Measurements from ENCODE around the gene CUL4A.

CUL4A gene

DNA sequence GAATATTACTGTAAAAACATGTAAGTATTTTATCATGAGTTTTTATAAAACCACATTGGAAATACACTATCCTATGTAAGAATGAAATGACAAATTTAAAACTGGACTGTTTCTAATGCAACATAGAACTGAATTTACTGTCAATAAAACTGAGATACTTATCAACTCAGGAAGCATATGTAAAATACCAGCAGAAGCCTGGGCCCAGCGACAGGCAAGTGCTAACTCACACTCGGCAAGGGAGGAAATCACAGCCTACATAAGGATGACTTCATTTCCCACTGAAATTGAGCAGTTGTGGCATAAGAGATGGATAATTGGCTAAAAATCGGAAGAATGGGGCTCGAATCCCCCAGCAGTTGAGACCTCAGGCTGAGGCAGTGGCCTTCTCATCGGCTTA is 38.9 kb upstream of the CUL4A start:
- no peak for TF ChIP-seq EZH2phosphoT487 (IDR thresholded peaks at IDR 0.05; ENCODE audit: low read depth)
- TF ChIP-seq, protein P1, sequence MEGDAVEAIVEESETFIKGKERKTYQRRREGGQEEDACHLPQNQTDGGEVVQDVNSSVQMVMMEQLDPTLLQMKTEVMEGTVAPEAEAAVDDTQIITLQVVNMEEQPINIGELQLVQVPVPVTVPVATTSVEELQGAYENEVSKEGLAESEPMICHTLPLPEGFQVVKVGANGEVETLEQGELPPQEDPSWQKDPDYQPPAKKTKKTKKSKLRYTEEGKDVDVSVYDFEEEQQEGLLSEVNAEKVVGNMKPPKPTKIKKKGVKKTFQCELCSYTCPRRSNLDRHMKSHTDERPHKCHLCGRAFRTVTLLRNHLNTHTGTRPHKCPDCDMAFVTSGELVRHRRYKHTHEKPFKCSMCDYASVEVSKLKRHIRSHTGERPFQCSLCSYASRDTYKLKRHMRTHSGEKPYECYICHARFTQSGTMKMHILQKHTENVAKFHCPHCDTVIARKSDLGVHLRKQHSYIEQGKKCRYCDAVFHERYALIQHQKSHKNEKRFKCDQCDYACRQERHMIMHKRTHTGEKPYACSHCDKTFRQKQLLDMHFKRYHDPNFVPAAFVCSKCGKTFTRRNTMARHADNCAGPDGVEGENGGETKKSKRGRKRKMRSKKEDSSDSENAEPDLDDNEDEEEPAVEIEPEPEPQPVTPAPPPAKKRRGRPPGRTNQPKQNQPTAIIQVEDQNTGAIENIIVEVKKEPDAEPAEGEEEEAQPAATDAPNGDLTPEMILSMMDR (IDR thresholded peaks at IDR 0.05; ENCODE audit: low read depth, low read length), result no peak
- Histone ChIP-seq H3K4me3 (ENCODE audit: low read length) (no peak overlapping the region), H3K9me3 (ENCODE audit: insufficient read depth, low read length) (no peaks in the 10 kb centered on the region), H4K20me1 (ENCODE audit: insufficient read depth, low read length) (no peaks in the 10 kb centered on the region; the same call in 1 of the 2 replicates), H3K9ac (ENCODE audit: low read length) (no peak overlapping the region), H3K27me3 (ENCODE audit: low read depth, low read length) (no peaks in the 10 kb centered on the region), H3K36me3 (replicated peaks; ENCODE audit: low read depth, low read length) (peaks cover 47% of the 10 kb centered on the region), H2AFZ (ENCODE audit: low read depth, low read length) (no peak overlapping the region), H3K27ac (ENCODE audit: low read length) (no peak overlapping the region), H3K4me1 (ENCODE audit: low read length) (no peaks in the 10 kb centered on the region), H3K4me2 (ENCODE audit: low read length) (no peak overlapping the region), H3K79me2 (ENCODE audit: low read length) (no peaks in the 10 kb centered on the region)

GRCh38 chr13:113171250-113172125 is 37.9 kb upstream of the CUL4A start:
- Histone ChIP-seq H2AFZ (ENCODE audit: low read depth, low read length) (no peak overlapping the region), H3K27ac (ENCODE audit: low read length) (no peak overlapping the region), H3K9ac (ENCODE audit: low read length) (no peak overlapping the region), H3K9me3 (ENCODE audit: insufficient read depth, low read length) (no peaks in the 10 kb centered on the region), H3K36me3 (replicated peaks; ENCODE audit: low read depth, low read length) (peaks cover 56% of the 10 kb centered on the region), H3K79me2 (ENCODE audit: low read length) (no peaks in the 10 kb centered on the region), H4K20me1 (ENCODE audit: insufficient read depth, low read length) (no peaks in the 10 kb centered on the region; the same call in 1 of the 2 replicates), H3K27me3 (ENCODE audit: low read depth, low read length) (no peaks in the 10 kb centered on the region), H3K4me3 (ENCODE audit: low read length) (no peak overlapping the region), H3K4me2 (ENCODE audit: low read length) (no peak overlapping the region), H3K4me1 (ENCODE audit: low read length) (no peaks in the 10 kb centered on the region)
- no peak for TF ChIP-seq EZH2phosphoT487 (IDR thresholded peaks at IDR 0.05; ENCODE audit: low read depth)
- TF ChIP-seq, protein P1 (IDR thresholded peaks at IDR 0.05; ENCODE audit: low read depth, low read length), result no peak

GRCh38 chr13:113172419-113172926 is 36.9 kb upstream of the CUL4A start:
- Histone ChIP-seq H3K27ac (ENCODE audit: low read length) (no peak overlapping the region), H3K9ac (ENCODE audit: low read length) (no peak overlapping the region)

DNA sequence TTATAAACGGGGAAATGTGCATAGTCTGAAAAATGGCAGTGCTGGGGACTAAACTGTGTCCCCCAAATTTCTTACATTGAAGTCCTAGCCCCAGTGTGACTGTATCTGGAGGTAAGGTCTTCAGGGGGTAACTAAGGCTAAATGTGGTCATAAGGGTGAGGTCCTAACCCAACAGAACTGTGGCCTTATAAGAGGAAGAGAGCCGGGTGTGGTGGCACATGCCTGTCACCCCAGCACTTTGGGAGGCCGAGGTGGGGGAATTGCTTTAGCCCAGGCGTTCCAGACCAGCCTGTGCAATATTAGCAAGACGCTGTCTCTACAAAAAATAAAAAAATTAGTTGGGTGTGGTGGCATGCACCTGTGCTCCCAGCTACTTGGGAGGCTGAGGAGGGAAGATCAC is 33.1 kb upstream of the CUL4A start:
- Histone ChIP-seq H3K9ac (ENCODE audit: low read length) (no peak overlapping the region), H3K4me2 (ENCODE audit: low read length) (no peak overlapping the region), H2AFZ (ENCODE audit: low read depth, low read length) (no peak overlapping the region), H3K4me1 (ENCODE audit: low read length) (no peaks in the 10 kb centered on the region), H3K27ac (ENCODE audit: low read length) (no peak overlapping the region), H4K20me1 (ENCODE audit: insufficient read depth, low read length) (no peaks in the 10 kb centered on the region), H3K9me3 (ENCODE audit: insufficient read depth, low read length) (no peaks in the 10 kb centered on the region), H3K36me3 (replicated peaks; ENCODE audit: low read depth, low read length) (peaks cover 80% of the 10 kb centered on the region), H3K4me3 (ENCODE audit: low read length) (no peak overlapping the region), H3K79me2 (ENCODE audit: low read length) (no peaks in the 10 kb centered on the region), H3K27me3 (ENCODE audit: low read depth, low read length) (no peaks in the 10 kb centered on the region)
- TF ChIP-seq EZH2phosphoT487 (IDR thresholded peaks at IDR 0.05; ENCODE audit: low read depth), result no peak
- TF ChIP-seq, protein P1 (IDR thresholded peaks at IDR 0.05; ENCODE audit: low read depth, low read length), result no peak

More at GRCh38 chr13:113172419-113172926, 36.9 kb upstream of the CUL4A start:
- Histone ChIP-seq H2AFZ (ENCODE audit: low read depth, low read length) (no peak overlapping the region), H3K4me2 (ENCODE audit: low read length) (no peak overlapping the region), H3K4me1 (ENCODE audit: low read length) (no peaks in the 10 kb centered on the region), H3K27me3 (ENCODE audit: low read depth, low read length) (no peaks in the 10 kb centered on the region), H3K4me3 (ENCODE audit: low read length) (no peak overlapping the region), H4K20me1 (ENCODE audit: insufficient read depth, low read length) (no peaks in the 10 kb centered on the region), H3K79me2 (ENCODE audit: low read length) (no peaks in the 10 kb centered on the region), H3K36me3 (replicated peaks; ENCODE audit: low read depth, low read length) (peaks cover 59% of the 10 kb centered on the region), H3K9me3 (ENCODE audit: insufficient read depth, low read length) (no peaks in the 10 kb centered on the region)
- TF ChIP-seq EZH2phosphoT487 (IDR thresholded peaks at IDR 0.05; ENCODE audit: low read depth), result no peak
- TF ChIP-seq, protein P1 (IDR thresholded peaks at IDR 0.05; ENCODE audit: low read depth, low read length), result no peak

Measured in OCI-LY3 (cell line).